GM13977 (cell line): ENCODE results near the gene SV2C.
A peak's percentile ranks its signal among the peaks of the same experiment; 100 is the strongest.

Experiments used
- DNase-seq: peaks from one replicate; pipeline ENCODE4 v3.0.0; 2012; ENCODE audit warnings: low spot score
- in situ Hi-C: fragments of 300-500 bp; cut with MboI; formaldehyde crosslinking; loops from one replicate; pipeline ENCODE4 v1.12.0; 2022; ENCODE audit warnings: low sequenced_read_pairs, low pct_unique_long_range_greater_than_20kb, mixed read lengths, inconsistent platforms; ENCODE audit not compliant: unreplicated experiment
- TF ChIP-seq, protein P1 (sequence below): IDR thresholded peaks from 2 replicates; pipeline ENCODE4 v1.5.1; 2012; ENCODE audit warnings: mild to moderate bottlenecking, control low read depth; ENCODE audit not compliant: insufficient read depth; ENCODE audit errors: extremely low read depth, missing control alignments

SV2C gene

DNA sequence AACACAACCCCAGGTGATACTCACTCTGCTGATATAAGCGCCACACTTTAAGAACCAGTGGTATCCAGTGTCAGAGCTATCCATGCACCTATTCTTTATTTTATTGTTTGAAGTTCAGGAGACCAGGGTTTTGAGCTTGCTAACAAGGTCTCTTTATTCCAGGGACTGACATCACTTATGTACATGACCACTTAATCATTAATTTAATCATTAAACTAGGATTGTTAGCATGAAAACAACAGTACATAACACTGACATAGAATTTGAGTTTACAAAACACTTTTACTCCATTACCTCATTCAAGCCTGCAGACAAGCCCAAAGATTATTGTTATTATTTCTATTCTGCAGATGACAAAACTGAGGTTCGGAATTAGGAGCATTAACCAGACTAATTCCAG, 168.5 kb downstream of the SV2C start:
- DNase-seq, result no peak
- TF ChIP-seq, protein P1, sequence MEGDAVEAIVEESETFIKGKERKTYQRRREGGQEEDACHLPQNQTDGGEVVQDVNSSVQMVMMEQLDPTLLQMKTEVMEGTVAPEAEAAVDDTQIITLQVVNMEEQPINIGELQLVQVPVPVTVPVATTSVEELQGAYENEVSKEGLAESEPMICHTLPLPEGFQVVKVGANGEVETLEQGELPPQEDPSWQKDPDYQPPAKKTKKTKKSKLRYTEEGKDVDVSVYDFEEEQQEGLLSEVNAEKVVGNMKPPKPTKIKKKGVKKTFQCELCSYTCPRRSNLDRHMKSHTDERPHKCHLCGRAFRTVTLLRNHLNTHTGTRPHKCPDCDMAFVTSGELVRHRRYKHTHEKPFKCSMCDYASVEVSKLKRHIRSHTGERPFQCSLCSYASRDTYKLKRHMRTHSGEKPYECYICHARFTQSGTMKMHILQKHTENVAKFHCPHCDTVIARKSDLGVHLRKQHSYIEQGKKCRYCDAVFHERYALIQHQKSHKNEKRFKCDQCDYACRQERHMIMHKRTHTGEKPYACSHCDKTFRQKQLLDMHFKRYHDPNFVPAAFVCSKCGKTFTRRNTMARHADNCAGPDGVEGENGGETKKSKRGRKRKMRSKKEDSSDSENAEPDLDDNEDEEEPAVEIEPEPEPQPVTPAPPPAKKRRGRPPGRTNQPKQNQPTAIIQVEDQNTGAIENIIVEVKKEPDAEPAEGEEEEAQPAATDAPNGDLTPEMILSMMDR, result no peak
- in situ Hi-C loops, result no loop called here

- TF ChIP-seq, protein P1, result no peak
- DNase-seq, result no peak
- in situ Hi-C loops, result no loop called here
These were observed 169.3 kb downstream of the SV2C start for GRCh38 chr5:76252437-76252836.

DNA sequence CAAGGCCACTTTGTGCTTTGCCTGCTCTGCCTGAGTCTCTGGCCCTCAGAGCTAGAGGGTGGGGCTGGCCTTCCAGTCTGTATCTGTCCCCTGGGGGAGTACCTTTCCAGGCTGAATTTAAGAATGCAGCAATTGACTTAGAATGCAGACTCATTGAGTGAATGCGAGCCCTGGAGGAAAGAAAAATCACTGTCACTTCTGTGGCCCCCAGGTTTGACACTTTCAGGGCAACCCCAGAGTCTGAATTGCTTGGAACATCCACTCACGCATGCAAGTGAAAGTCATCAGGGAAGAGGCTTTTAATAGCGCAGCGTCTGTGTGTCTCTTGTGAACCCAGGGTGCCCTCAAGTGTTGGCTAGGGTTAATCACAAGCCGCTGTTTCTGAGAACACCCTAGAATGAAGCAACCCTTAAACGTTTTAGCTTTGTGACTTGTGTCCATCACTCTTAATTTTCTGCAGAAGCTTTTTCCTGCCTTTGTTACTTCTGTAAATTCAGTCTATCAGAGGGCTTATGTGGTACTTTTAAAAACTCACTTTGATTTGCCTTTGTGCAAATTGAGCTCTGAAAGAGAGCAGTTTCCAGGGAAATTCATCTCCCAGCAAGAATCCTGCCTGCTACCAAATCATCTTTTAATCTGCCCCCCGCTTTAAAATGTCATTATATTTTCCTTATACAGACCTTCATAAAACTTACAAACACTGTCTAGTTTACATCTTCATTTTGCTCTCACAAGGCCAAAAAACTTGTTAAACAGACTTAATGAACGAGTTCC, 173.1 kb downstream of the SV2C start:
- TF ChIP-seq, protein P1, result peak; percentile 81
- in situ Hi-C loops, result no loop called here
- peak; percentile 64 for DNase-seq

- no peak for DNase-seq
- in situ Hi-C loops, result no loop called here
- TF ChIP-seq, protein P1, result no peak
These were observed 174.1 kb downstream of the SV2C start for GRCh38 chr5:76257225-76257833.

DNA sequence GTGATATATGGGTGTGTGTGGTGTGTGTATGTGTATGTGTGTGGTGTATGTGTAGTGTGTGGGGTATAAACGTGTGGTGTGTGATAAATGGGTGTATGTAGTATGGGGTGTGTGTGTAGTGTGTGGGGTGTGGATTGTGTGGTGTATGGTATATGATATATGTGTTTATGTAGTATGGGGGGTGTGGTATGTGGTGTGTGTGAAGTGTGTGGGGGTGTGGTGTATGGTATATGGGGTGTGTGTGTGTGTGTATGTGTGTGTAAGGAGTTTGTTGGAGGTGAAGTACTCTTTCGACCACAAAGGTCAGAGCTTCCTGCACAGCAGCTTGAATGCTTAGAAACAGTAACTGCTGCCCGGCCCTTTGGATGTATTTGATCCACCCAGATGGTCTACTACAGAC, 174.7 kb downstream of the SV2C start:
- in situ Hi-C loops, result no loop called here
- DNase-seq, result no peak
- TF ChIP-seq, protein P1, result no peak

GRCh38 chr5:76264681-76265080, 181.5 kb downstream of the SV2C start:
- in situ Hi-C loops, result no loop called here
- no peak for DNase-seq
- TF ChIP-seq, protein P1, result no peak
